ENCODE results near the gene CDHR2. TPM values are rescaled to one million over a fixed set of nuclear protein-coding genes. Genes with fewer than 3 reads are reported as not detected.

Gene CDHR2
- total RNA-seq, 1 experiment from 2014 or later: 0.63 TPM

DNA sequence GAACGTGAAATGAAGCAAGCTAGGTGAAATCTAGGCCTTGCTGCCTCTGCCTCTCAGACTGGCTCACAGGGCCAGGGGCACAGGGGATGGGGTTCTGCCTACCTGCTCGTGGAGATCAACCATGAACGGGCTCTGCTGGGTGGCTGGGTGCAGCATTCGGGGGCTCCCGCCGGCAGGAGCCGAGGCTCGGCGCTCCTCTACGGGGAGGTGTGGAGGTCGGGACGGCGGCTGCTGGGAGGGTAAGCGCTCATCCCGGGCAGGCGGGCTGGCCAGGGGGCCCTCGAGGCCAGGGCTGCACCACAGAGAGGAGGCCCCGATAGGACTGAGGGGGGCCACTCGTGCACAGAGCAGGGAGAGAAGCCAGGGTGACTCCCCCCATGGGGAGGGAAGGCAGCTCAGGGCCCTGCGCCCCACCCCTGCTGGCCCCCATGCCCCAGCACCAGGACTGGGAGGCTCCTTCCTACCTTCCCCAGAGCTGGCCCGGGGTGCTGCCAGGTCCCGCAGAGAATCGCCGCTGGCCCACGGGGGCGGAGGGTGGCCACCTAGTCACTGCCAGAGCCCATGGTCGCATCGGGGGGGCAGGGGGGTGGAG lies 17.1 kb upstream of the CDHR2 start:
- Mint-ChIP-seq H3K27ac (no peak overlapping the region), H3K36me3 (peaks cover 40% of the 10 kb centered on the region), H3K4me1 (peaks cover 28% of the 10 kb centered on the region), H3K27me3 (ENCODE audit: low read depth) (no peaks in the 10 kb centered on the region), H3K9me3 (no peaks in the 10 kb centered on the region), H3K4me3 (no peak overlapping the region)
- CTCF ChIA-PET: no interaction called here
- TF ChIP-seq, protein P1, sequence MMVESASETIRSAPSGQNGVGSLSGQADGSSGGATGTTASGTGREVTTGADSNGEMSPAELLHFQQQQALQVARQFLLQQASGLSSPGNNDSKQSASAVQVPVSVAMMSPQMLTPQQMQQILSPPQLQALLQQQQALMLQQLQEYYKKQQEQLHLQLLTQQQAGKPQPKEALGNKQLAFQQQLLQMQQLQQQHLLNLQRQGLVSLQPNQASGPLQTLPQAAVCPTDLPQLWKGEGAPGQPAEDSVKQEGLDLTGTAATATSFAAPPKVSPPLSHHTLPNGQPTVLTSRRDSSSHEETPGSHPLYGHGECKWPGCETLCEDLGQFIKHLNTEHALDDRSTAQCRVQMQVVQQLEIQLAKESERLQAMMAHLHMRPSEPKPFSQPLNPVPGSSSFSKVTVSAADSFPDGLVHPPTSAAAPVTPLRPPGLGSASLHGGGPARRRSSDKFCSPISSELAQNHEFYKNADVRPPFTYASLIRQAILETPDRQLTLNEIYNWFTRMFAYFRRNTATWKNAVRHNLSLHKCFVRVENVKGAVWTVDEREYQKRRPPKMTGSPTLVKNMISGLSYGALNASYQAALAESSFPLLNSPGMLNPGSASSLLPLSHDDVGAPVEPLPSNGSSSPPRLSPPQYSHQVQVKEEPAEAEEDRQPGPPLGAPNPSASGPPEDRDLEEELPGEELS (CRISPR knock-in tag; IDR thresholded peaks at IDR 0.05): no peak
- TF ChIP-seq CREB1 (CRISPR knock-in tag; IDR thresholded peaks at IDR 0.05) (no peak), E2F4 (CRISPR knock-in tag; IDR thresholded peaks at IDR 0.05; ENCODE audit: borderline replicate concordance, low read depth) (no peak), FOXK1 (CRISPR knock-in tag; IDR thresholded peaks at IDR 0.05) (no peak), ATF2 (CRISPR knock-in tag; IDR thresholded peaks at IDR 0.05; ENCODE audit: borderline replicate concordance, low read depth) (no peak), CBFB (CRISPR knock-in tag; IDR thresholded peaks at IDR 0.05; ENCODE audit: low read depth) (no peak), GABPB1 (CRISPR knock-in tag; IDR thresholded peaks at IDR 0.05) (no peak), ZNF416 (CRISPR knock-in tag; IDR thresholded peaks at IDR 0.05) (no peak), ATF1 (CRISPR knock-in tag; IDR thresholded peaks at IDR 0.05) (no peak), NR2C2 (CRISPR knock-in tag; IDR thresholded peaks at IDR 0.05) (no peak), GRHL2 (CRISPR knock-in tag; IDR thresholded peaks at IDR 0.05; ENCODE audit: insufficient replicate concordance, severe bottlenecking) (no peak), ZNF281 (CRISPR knock-in tag; IDR thresholded peaks at IDR 0.05) (no peak), HMGXB4 (CRISPR knock-in tag; IDR thresholded peaks at IDR 0.05) (no peak), IRF2 (CRISPR knock-in tag; IDR thresholded peaks at IDR 0.05; ENCODE audit: borderline replicate concordance, low read depth) (no peak), CREM (CRISPR knock-in tag; IDR thresholded peaks at IDR 0.05) (no peak)
- TF ChIP-seq, protein P2, sequence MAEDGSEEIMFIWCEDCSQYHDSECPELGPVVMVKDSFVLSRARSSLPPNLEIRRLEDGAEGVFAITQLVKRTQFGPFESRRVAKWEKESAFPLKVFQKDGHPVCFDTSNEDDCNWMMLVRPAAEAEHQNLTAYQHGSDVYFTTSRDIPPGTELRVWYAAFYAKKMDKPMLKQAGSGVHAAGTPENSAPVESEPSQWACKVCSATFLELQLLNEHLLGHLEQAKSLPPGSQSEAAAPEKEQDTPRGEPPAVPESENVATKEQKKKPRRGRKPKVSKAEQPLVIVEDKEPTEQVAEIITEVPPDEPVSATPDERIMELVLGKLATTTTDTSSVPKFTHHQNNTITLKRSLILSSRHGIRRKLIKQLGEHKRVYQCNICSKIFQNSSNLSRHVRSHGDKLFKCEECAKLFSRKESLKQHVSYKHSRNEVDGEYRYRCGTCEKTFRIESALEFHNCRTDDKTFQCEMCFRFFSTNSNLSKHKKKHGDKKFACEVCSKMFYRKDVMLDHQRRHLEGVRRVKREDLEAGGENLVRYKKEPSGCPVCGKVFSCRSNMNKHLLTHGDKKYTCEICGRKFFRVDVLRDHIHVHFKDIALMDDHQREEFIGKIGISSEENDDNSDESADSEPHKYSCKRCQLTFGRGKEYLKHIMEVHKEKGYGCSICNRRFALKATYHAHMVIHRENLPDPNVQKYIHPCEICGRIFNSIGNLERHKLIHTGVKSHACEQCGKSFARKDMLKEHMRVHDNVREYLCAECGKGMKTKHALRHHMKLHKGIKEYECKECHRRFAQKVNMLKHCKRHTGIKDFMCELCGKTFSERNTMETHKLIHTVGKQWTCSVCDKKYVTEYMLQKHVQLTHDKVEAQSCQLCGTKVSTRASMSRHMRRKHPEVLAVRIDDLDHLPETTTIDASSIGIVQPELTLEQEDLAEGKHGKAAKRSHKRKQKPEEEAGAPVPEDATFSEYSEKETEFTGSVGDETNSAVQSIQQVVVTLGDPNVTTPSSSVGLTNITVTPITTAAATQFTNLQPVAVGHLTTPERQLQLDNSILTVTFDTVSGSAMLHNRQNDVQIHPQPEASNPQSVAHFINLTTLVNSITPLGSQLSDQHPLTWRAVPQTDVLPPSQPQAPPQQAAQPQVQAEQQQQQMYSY (CRISPR knock-in tag; IDR thresholded peaks at IDR 0.05): no peak
- POLR2A ChIA-PET: no interaction called here
- ATAC-seq (no peak), DNase-seq (ENCODE audit: low spot score) (no peak)
